ENCODE data around the gene SPDL1.

Gene SPDL1

DNA sequence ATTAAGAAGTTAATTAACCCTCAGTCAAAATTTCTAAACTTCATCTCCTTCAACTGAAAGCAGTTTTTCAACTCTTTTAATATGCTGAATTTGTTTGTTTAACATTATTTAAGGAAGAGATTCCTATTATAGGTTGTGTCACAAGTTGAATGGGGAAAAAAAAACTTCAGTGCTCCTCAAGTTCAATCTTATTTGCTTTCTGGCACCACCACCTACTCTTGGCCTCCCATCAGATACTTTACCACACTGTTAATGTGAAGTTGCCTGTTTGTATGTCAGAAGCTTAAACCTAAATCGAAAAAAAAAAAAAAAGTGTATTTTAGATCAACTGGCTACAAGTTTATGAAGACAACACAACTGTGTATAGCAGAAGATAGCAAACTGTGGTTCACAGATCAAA lies 49.4 kb downstream of the SPDL1 start:
- no peak for DNase-seq

DNA sequence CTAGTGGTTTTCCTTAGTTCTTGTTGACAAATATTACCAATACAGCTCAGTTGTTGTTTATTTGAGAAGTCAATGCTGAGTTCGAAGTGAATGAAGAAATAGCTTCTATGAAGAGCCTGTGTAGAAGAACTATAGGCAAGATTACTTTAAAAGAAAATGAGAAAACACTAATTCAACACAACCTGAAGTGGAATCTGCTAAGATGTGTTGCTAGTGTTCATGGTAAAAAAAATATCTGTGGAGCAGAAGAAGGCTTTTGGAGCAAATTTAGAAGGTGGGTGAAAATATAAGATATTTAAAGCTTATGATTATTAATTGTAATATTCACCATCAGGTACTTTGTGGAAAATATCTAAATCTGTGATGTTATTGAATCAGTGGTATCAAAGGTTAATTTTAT lies 51.0 kb downstream of the SPDL1 start:
- no peak for DNase-seq

DNA sequence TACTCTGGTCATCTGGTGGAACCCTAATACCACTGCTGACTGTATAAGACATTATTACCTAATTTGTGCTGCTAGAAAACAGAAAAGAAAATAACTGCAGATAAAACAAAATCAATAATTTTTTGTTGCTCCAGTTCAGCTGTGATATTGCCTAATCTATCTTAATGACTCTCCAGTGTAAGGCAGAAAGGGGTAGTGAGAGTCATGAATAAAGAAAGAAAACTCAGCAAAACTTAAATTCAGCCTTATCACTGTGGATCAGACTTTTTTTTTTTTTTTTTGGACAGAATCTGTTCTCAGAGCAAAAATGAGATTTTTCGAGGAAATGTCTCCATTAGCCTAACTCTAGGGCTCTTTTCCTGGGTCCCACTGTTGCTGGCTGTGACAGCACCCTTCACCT lies 52.4 kb downstream of the SPDL1 start:
- no peak for DNase-seq

DNA sequence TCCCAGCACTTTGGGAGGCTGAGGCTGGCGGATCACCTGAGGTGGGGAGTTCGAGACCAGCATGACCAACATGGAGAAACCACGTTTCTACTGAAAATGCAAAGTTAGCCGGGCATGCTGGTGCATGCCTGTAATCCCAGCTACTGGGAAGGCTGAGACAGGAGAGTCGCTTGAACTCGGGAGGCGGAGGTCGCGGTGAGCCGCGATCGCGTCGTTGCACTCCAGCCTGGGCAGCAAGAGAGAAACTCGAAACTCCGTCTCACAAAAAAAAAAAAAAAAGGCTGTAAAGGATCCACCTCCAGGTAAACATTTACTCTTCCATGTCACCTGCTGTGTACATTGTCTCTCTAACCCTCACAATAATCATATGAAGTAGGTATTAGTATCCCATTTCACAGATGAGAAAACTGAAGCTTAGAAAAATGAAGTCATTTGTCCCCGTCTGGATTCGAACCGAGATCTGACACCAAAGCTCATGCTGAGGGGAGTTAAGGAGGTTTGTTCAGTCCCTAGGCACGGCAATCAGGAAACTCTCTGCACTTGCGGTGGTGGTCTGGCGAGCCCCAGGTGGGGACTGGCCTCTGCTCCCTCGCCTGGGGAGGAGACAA lies 53.0 kb downstream of the SPDL1 start:
- DNase-seq, result no peak

DNA sequence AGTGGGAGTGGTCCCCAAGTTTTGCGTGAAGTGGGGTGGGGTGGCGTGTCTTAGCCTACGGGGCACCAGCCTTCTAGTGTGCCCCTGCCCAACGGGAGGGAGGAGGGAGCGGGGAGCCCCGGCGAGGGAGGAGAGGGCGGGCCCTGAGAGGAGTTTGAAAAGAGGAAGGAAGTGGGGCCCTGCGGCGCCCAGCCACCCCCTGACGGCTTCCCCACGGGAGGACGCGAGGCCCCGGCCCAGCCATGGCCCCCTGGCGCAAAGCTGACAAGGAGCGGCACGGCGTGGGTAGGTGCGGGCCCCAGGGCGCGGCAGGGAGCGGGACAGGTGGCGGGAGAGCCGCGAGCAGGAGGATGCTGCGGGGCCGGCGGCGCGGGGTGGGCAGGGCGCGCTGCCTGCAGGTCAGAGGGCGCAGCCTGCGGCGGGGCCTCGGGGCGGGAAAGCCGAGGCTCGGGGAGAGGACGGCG lies 53.5 kb downstream of the SPDL1 start, which contains the start of gene DOCK2:
Gene DOCK2, plus strand, starts transcription at position 191 of the 464 bp plus-strand sequence. Its CDS starts 52 bp downstream, at position 243.
- no peak for DNase-seq

DNA sequence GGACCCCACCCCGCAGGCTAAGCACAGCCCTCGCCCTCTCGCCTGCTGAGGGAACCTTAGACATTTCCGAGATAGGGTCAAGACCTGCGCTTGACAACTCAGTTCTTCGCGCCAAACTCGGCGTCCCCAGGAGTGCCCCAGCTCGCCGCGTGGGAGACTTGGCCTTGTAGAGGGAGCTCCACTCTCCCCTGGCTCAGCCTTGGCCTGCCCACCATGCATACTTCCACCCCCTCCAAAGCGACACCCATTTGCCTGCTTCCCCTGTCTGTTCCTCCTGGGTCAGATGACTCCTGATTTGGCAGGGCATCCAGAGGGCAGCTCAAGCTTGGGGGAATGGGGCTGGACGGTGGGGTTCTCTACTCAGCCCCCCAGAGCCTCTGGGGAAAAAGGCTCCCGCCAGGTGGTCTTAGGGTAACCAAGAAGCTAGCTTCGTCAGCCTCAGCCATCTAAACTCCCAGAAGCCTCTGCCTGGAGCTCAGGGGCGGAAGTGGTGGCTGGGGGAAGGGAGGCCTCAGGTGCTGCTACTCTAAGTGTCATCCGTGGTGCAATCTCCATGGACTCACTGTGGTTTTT lies 54.1 kb downstream of the SPDL1 start:
- no peak for DNase-seq

DNA sequence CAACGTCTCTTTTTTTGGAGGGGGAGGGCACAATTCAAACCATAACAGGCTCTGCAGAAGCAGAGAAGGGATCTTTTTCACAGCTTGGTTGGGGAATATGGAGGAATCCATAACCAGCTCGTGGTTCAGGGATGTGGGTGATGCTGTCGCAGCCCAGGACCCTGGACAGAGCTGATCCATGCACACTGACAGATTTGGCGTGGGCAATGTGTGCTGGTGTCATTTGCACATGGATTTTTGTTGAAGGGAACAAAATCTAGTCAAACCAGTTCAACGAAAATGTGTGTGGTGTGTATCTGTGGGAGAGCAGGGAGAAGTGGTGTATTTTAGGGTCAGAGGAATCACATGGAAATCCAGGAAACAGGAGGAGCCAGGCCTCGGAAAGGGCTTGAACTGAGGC lies 57.7 kb downstream of the SPDL1 start:
- no peak for DNase-seq

DNA sequence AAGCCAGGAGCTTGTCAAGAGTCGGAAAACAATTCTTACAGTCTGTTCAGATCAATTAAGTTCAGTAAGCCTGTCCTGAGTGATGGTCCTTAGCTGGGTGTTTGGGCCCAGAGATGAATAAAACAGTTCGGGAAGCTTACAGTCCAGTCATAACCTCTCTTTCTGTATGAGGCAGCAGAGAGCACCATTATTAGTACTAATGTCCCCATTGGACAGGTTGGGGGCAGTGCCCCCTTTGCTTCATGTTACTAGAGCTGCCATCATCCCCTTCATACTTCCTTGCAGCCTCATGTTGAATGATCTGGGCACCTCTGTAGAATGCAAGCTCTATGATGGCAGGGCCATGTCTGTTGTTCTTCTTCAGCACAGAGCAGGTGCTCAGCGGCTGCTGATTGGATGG lies 63.3 kb downstream of the SPDL1 start:
- no peak for DNase-seq

DNA sequence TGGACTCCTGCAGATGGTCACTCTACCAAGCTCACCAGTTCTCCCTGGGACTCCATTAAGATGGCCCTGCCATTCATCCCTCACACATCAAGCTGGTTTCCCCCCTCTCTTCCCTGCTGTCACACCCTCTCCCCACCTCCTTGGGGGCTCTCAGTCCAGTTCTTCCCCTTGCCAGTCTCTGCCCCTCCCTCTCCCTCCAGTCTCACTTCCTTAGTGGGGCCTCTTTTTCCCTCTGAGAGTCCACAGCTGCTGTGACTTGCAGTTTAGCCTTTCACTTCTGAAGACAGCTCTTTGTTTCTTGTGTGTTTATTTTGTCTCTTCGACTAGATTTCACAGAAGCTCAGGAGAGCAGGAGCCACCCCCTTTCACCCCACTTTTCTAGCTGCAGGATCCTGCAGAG lies 64.0 kb downstream of the SPDL1 start:
- DNase-seq, result no peak

DNA sequence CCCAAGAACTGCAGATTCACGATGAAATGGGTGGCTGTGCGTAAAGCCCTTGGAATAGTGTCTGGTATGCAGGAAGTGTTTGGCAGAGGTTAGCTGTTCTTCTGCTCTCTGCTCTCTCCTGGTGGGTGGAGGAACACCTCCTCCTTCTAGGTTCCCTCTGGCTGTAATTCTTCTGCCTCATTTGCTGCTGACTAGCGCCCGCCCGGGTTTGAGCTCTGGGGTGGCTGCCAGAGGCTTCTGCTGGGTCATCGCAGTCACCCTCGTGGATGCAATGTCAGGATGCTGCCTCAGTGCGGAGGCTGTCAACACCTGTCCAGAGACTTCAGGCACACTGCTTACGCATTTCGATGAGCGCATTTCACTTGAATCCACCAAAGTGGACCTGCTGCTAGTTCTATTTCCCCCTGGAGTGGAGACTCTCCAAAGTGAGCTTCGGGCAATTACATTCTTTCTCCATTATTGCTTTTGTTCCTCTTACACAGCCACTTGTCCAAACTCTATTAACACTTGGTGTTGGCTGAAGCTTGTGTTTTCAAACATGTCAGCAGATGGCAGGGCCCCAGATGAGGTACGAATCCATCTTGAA lies 65.2 kb downstream of the SPDL1 start:
- DNase-seq, result no peak

DNA sequence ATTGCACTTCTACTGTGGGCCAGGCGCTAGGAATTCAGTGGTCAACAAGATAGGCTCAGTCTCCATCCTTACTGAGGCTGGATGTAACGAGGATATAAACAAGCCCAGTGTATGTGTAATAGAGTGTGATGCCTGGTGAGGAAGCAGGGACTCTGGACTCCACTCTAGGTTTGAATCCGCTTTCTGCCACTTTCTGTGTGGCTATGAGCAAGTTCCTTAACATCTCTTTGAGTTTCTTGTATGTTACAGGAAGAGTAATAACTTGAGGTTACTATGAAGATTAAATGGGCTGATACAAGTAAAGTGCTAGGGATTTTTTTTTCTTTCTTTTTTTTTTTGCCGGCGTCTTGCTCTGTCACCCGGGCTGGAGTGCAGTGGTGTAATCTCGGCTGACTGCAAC lies 65.9 kb downstream of the SPDL1 start:
- DNase-seq, result no peak

DNA sequence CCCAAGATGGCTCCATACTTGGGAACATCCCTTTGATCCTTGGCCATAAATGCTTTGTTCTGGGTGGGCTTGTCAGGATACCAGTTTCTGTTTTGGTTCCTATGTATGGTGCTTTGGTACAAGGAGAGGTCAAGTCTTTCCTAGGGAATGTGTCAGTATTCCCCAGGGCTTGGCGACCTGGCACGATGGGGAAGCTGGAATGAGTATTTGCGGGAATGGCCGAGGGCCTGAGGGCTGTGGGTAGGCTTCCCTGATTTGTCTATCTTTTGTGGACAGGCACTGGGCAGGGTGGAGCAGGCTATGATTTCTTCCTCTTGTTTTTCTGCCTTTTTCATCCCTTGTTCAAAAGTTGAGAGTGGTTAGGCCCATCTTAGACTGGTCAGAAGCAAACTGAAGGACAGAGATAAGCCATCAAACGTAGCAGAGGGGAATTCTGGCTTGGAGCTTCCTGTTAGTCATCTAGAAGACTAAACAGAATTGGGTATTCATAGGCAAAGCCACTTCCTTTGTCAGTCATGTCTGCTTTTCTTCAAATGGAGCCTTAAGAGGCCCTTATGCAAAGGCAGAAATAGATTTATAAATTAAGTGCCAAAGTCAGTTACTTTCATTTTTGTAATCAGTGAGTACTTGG lies 67.2 kb downstream of the SPDL1 start:
- DNase-seq, result no peak

DNA sequence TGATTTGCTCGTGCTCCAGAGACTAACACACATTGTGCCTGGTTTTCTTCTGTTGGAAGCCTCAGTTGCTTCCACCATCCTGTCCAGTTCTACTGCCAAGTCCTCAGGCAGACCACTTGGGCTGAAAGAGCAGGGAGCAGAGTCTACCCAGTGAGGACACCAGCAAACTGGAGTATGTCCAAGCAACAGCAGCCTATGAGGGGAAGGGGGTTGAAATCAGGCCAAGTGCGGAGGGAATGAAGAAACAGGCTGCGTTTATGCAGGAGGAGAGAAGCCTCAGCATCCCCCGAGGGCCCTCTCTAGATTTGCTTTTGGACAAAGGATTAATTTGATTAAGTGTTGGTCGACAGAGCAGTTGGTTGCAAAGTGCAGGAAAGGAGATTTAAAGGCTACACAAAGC lies 68.0 kb downstream of the SPDL1 start:
- peak; percentile 15 for DNase-seq

DNA sequence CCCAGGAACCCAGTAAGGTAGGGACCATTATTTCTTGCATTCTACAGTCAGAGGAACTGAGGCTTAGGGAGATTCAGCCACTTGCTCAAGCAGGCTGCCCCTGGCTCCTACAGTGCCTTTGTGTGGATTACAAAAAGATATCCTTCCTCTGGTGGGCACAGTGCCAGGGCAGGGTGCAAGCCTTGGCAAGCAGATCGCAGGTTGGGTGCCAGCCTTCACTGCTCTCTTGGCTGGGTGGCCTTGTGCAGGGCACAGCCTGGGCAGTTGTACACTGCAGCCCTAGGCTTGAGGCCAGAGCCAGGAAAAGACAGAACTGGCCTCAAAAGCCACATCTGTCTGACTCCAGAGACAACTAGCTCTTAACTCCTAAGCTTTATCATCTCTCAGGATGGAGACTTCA lies 68.5 kb downstream of the SPDL1 start:
- DNase-seq, result peak; percentile 26

DNA sequence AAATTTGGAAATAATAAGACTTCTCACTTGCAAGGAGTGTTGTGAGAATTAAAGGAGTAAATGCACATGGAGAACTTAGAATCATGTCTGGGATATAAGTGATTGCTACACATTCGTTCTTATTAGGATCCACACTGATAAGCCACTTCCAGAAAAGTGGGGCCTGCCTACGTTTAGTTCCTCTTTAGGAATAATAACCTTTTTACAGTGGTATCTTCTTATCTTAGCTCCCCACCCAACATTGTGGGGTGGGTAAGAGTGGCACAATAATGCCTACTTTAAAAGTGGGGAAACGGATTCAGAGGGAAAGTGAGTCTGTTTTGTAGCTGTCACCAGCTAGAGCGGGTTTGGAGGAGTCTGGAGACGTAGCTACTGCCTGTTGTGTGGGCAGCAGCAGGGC lies 69.5 kb downstream of the SPDL1 start:
- DNase-seq, result no peak
